GM12873 (cell line): ENCODE data around the gene ZBTB48.
A peak's percentile ranks its signal among the peaks of the same experiment; 100 is the strongest.

Experiments
- TF ChIP-seq, protein P1 (sequence below): IDR thresholded peaks from 2 replicates; pipeline ENCODE4 v1.5.1; 2012; ENCODE audit warnings: low read depth, mild to moderate bottlenecking, moderate library complexity, low read length, control low read depth; ENCODE audit not compliant: insufficient read depth; ENCODE audit errors: missing control alignments

Gene ZBTB48

DNA sequence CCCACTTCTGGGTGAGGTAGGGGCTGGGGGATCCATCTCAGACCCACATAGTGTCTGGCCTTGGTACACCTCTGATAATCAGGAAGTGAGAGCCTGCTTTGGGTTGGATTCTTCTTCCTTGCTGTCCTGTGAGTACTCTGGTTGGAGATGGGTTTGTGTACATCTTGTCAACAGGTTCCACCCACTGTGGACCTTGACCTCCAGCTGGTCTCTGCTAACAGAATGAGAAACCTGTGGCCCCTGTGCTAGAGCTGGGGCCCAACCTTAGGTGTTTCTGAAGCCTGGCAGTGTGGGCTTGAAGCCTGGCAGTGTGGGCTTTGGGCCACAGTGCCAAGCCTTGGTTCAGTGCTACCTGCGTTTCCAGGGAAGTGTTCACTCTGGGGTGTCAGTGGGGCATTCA is 2.6 kb downstream of the ZBTB48 start:
- TF ChIP-seq, protein P1, sequence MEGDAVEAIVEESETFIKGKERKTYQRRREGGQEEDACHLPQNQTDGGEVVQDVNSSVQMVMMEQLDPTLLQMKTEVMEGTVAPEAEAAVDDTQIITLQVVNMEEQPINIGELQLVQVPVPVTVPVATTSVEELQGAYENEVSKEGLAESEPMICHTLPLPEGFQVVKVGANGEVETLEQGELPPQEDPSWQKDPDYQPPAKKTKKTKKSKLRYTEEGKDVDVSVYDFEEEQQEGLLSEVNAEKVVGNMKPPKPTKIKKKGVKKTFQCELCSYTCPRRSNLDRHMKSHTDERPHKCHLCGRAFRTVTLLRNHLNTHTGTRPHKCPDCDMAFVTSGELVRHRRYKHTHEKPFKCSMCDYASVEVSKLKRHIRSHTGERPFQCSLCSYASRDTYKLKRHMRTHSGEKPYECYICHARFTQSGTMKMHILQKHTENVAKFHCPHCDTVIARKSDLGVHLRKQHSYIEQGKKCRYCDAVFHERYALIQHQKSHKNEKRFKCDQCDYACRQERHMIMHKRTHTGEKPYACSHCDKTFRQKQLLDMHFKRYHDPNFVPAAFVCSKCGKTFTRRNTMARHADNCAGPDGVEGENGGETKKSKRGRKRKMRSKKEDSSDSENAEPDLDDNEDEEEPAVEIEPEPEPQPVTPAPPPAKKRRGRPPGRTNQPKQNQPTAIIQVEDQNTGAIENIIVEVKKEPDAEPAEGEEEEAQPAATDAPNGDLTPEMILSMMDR, result no peak

GRCh38 chr1:6584126-6585080 is 4.6 kb downstream of the ZBTB48 start:
- TF ChIP-seq, protein P1, result peak; percentile 18

DNA sequence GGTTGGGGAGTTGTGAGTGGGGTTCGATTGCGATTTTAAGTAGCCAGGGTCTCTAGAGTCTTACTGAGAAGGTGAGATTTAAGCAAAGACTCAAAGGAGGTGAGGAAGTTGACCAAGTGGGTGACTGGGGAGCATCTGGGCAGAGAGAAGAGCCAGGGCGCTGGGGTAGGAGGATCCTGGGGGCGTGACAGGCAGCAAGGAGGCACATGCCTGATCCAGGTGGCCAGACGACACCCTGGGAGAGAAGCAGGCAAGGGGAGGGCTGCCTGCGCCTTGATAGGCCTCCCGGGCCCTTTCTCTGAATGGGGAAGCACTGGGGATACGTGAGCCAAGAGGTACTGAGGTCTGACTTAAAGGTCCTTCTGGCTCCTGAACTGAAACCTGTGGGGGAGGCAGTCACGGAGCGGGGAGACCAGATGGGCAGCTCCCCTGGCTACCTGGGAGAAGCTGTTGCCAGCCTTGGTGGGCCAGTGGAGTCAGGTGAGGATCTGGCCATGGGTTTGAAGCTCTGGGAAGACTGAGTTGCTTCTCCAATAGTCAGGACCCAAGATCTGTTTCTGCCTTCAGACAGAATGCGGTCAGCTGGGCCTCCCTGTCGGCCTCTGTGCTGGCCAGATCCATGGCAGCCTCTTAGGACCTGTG is 5.4 kb downstream of the ZBTB48 start:
- TF ChIP-seq, protein P1, result no peak

DNA sequence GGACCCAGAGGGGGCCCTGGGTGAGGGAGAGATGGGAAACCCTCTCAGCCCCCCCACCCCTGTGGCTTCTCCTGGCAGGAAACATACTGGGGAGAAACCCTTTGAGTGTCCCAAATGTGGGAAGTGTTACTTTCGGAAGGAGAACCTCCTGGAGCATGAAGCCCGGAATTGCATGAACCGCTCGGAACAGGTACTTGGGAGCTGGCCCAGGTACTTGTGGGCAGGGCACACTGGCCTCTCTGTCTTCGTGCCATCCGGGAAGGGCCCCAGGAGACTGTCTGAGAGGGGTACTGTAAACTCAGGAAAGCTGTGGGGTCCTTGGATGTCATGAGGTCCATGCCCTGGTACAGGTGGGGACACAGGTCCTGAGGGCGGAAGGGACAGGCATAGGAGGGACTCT is 6.0 kb downstream of the ZBTB48 start:
- TF ChIP-seq, protein P1, result no peak

DNA sequence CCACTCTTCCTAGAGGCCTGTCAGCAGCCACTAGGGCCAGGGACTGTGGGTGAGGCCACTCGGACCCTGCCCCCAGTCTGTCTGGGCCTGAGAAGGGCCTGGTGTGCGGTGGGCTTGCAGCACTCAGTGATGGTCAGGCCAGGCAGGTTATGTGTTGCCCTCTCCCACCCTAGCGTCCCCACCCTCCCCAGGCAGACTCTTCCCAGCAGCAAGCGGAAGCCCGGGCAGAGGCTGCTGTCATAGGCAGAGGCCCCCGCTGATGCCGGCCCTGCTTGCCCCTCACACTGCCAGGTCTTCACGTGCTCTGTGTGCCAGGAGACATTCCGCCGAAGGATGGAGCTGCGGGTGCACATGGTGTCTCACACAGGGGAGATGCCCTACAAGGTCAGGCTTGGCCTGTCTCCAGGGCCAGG is 6.6 kb downstream of the ZBTB48 start:
- TF ChIP-seq, protein P1, result no peak

- TF ChIP-seq, protein P1, result no peak
Observed at GRCh38 chr1:6587261-6588005, 7.6 kb downstream of the ZBTB48 start.
